IPS-15b (cell line): ENCODE measurements around the gene EGF.

Experiments used
- H3K27me3 ChIP-seq: one replicate; pipeline ENCODE4 v1.6.1; 2013; ENCODE audit warnings: low read length; ENCODE audit not compliant: control insufficient read depth, insufficient read depth
- H3K36me3 ChIP-seq: one replicate; pipeline ENCODE4 v1.6.1; 2013; ENCODE audit warnings: low read length; ENCODE audit not compliant: control insufficient read depth, insufficient read depth
- H3K4me1 ChIP-seq: one replicate; pipeline ENCODE4 v1.6.1; 2013; ENCODE audit warnings: mild to moderate bottlenecking, low read length; ENCODE audit not compliant: control insufficient read depth, insufficient read depth
- H3K4me3 ChIP-seq: one replicate; pipeline ENCODE4 v1.5.1; 2013; ENCODE audit warnings: low read depth, low read length
- H3K9ac ChIP-seq: one replicate; pipeline ENCODE4 v1.6.1; 2013; ENCODE audit warnings: low read depth, mild to moderate bottlenecking, low read length
- H3K9me3 ChIP-seq: one replicate; pipeline ENCODE4 v1.6.1; 2013; ENCODE audit warnings: mild to moderate bottlenecking, low read length; ENCODE audit not compliant: control insufficient read depth, insufficient read depth

The EGF gene

DNA sequence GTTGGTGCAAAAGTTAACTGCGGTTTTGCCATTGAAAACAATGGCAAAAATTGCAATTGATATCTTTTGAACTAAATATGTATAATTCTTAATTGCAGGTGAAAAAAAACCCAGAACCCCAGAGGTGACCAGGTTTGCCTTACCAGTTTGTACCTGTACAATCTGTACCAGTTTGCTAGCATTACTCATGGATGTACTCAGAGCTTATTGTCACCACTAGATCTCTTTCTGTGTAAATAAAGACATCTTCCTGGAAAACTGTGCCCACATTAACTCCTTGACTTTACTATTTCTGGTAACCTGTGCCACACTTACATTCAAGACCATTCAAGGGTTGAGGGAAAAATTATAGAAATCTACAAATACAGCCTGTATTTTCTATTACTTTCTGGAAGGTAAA lies 146.0 kb downstream of the EGF start:
- Histone ChIP-seq H3K36me3 (no peaks in the 10 kb centered on the region), H3K9ac (no peak overlapping the region), H3K4me3 (no peak overlapping the region), H3K27me3 (no peaks in the 10 kb centered on the region), H3K9me3 (no peaks in the 10 kb centered on the region), H3K4me1 (no peaks in the 10 kb centered on the region)

DNA sequence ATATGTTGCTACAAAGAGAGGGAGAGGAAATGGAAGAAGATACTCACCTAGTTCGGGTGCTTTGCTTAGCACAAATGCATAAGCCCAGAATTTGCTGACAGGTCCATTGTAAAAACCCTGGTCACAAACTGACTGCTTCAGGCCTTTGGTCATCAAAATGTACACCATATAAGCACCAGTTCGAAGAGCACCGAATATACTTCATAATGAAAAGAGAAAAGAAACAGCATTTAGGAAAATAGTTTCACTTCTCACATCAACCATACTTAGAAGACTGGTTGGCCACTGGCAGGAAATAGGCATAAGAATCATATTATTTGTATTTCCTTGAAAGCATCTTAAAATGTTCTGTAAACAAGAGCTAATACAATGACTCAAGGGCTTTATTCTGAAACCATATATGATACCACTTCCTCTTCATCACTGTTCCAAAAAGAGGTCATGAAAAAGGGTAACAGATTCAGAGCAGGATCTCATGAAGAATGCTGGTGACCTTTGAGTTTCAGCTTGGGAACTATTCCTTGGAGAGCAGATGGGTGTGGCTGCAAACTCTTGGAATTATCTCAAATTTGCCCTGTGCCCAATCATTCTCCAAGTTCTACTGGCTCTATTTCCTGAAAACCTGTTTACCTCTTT lies 147.0 kb downstream of the EGF start:
- no peak overlapping the region for H3K9ac ChIP-seq
- H3K4me3 ChIP-seq = no peak overlapping the region
- no peaks in the 10 kb centered on the region for H3K4me1 ChIP-seq
- no peaks in the 10 kb centered on the region for H3K9me3 ChIP-seq
- no peaks in the 10 kb centered on the region for H3K36me3 ChIP-seq
- no peaks in the 10 kb centered on the region for H3K27me3 ChIP-seq

DNA sequence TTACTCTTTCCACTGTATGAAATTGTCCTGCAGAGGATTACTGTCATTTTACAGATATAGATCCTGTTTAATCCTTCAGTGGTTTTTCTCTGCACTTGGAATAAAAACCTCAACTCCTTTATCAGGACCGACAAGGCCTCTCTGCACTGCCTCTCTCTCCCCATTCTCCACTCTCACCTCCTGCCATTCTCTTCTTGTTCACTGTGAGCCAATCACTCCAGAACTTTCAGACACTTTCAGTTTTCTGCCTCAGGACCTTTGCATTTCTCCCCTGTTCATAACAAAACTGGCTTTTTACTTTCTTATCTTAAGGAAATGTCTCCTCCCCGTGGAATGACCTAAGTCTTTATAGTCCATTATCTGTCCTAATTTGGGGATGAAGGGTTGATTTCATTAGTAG lies 148.4 kb downstream of the EGF start:
- no peaks in the 10 kb centered on the region for H3K9me3 ChIP-seq
- H3K36me3 ChIP-seq = no peaks in the 10 kb centered on the region
- no peaks in the 10 kb centered on the region for H3K4me1 ChIP-seq
- no peak overlapping the region for H3K9ac ChIP-seq
- no peaks in the 10 kb centered on the region for H3K27me3 ChIP-seq
- no peak overlapping the region for H3K4me3 ChIP-seq
